GM12878 (cell line): ENCODE data around the gene TMPRSS2. TPM values are rescaled to one million over a fixed set of nuclear protein-coding genes. Genes with fewer than 3 reads are reported as not detected.
A peak's percentile ranks its signal among the peaks of the same experiment; 100 is the strongest.

Source experiments
- ATF7 ChIP-seq: fragments of 450-650 bp; IDR thresholded peaks from 2 replicates; pipeline ENCODE4 v1.6.1; 2016; ENCODE audit warnings: low read depth, mild to moderate bottlenecking
- ESRRA ChIP-seq: IDR thresholded peaks from 2 replicates; pipeline ENCODE4 v1.6.1; 2012; ENCODE audit warnings: mild to moderate bottlenecking, low read length, improper control_type of control experiment
- GABPA ChIP-seq: IDR thresholded peaks from 2 replicates; pipeline ENCODE4 v1.6.1; 2014; ENCODE audit warnings: antibody characterized with exemption, low read depth, mild to moderate bottlenecking, inconsistent platforms
- HDAC2 ChIP-seq: fragments of 200-600 bp; sonication (generic); IDR thresholded peaks from 2 replicates; pipeline ENCODE4 v1.6.1; 2017
- IKZF1 ChIP-seq: fragments of 450-650 bp; conservative IDR thresholded peaks from 2 replicates; pipeline ENCODE4 v1.6.1; 2017; ENCODE audit warnings: antibody characterized with exemption, mild to moderate bottlenecking
- LARP7 ChIP-seq: fragments of 450-650 bp; IDR thresholded peaks from 2 replicates; pipeline ENCODE4 v1.6.1; 2017; ENCODE audit warnings: mild to moderate bottlenecking
- MEF2B ChIP-seq: fragments of 450-650 bp; IDR thresholded peaks from 2 replicates; pipeline ENCODE4 v1.6.1; 2018; ENCODE audit warnings: mild to moderate bottlenecking, moderate library complexity; ENCODE audit not compliant: partially characterized antibody, poor library complexity, severe bottlenecking
- MTA2 ChIP-seq: fragments of 450-650 bp; IDR thresholded peaks from 2 replicates; pipeline ENCODE4 v1.6.1; 2016; ENCODE audit warnings: low read depth, mild to moderate bottlenecking, moderate library complexity
- NFIC ChIP-seq: IDR thresholded peaks from 2 replicates; pipeline ENCODE4 v1.6.1; 2012; ENCODE audit warnings: low read depth, mild to moderate bottlenecking, inconsistent platforms, low read length, moderate library complexity
- NFYB ChIP-seq: IDR thresholded peaks from 2 replicates; pipeline ENCODE4 v1.6.1; 2011; ENCODE audit warnings: low read depth, mild to moderate bottlenecking, low read length, improper control_type of control experiment, moderate library complexity; ENCODE audit not compliant: insufficient read depth
- NR2C2 ChIP-seq: IDR thresholded peaks from 2 replicates; pipeline ENCODE4 v1.6.1; 2011; ENCODE audit warnings: borderline replicate concordance, low read depth; ENCODE audit not compliant: control insufficient read depth, insufficient read length
- NR2F1 ChIP-seq: fragments of 450-650 bp; conservative IDR thresholded peaks from 2 replicates; pipeline ENCODE4 v1.6.1; 2017; ENCODE audit warnings: mild to moderate bottlenecking
- NRF1 ChIP-seq: conservative IDR thresholded peaks from 2 replicates; pipeline ENCODE4 v1.6.1; 2011; ENCODE audit warnings: mild to moderate bottlenecking, low read depth, low read length, improper control_type of control experiment
- PML ChIP-seq: IDR thresholded peaks from 2 replicates; pipeline ENCODE4 v1.6.1; 2012; ENCODE audit warnings: low read length, inconsistent platforms
- RFX5 ChIP-seq: IDR thresholded peaks from 2 replicates; pipeline ENCODE4 v1.6.1; 2011; ENCODE audit warnings: low read depth, low read length, improper control_type of control experiment
- TCF12 ChIP-seq: IDR thresholded peaks from 2 replicates; pipeline ENCODE4 v1.6.1; 2011; ENCODE audit warnings: low read depth, mild to moderate bottlenecking, low read length
- ZNF207 ChIP-seq: fragments of 450-650 bp; IDR thresholded peaks from 2 replicates; pipeline ENCODE4 v1.6.1; 2014; ENCODE audit warnings: antibody characterized with exemption, mild to moderate bottlenecking, borderline replicate concordance
- ZNF274 ChIP-seq: IDR thresholded peaks from one replicate; pipeline ENCODE4 v1.8.0; 2011; ENCODE audit not compliant: insufficient read length, insufficient read depth
- ZSCAN29 ChIP-seq: fragments of 450-650 bp; IDR thresholded peaks from 2 replicates; pipeline ENCODE4 v1.6.1; 2017; ENCODE audit warnings: mild to moderate bottlenecking, moderate library complexity
- polyA plus RNA-seq, 11 experiments: library from polyadenylated mRNA; depleted of rRNA in 4 of 11; unstranded in 6 of 11; stranded (reverse) in 5 of 11; fragments of >200 nt; fragmentation: Nextera tagmentation in 4 of 11; fragmentation: Illumina TruSeq in 1 of 11; extraction: Ambion mirVana in 4 of 11; extraction: Trizol in 1 of 11; gene quantifications; 1 replicate in 1 of 11; 2 replicates in 10 of 11; pipeline versions ENCODE4 v1.2.1 to v1.2.3, GENCODE V29; 2011 to 2016; ENCODE audit warnings: inconsistent platforms in 2 of 11, missing spikeins in 2 of 11, low read depth in 1 of 11
- total RNA-seq, 4 experiments: library from RNA; depleted of rRNA in 3 of 4; stranded (reverse); fragments of >200 nt in 3 of 4; fragmentation: Illumina TruSeq in 1 of 4; extraction: Trizol in 1 of 4; gene quantifications; 2 replicates each; pipeline versions ENCODE4 v1.2.1 to v1.2.3, GENCODE V29; 2013 to 2021
- TF ChIP-seq, protein P1 (sequence below): fragments of 450-650 bp; formaldehyde crosslinking; IDR thresholded peaks from 2 replicates; pipeline ENCODE4 v1.4.0; 2020; ENCODE audit warnings: mild to moderate bottlenecking, moderate library complexity
- TF ChIP-seq, protein P2 (sequence below): fragments of 450-650 bp; IDR thresholded peaks from 2 replicates; pipeline ENCODE4 v1.6.1; 2017; ENCODE audit warnings: mild to moderate bottlenecking
- TF ChIP-seq, protein P3 (sequence below): IDR thresholded peaks from 2 replicates; pipeline ENCODE4 v1.6.1; 2011; ENCODE audit warnings: mild to moderate bottlenecking, low read depth, low read length, moderate library complexity; ENCODE audit not compliant: insufficient replicate concordance
- TF ChIP-seq, protein P4 (sequence below), 3 experiments: IDR thresholded peaks in 2 of 3; conservative IDR thresholded peaks in 1 of 3; 2 replicates each; pipeline ENCODE4 v1.5.1; 2011; ENCODE audit warnings: low read depth in 3 of 3, low read length in 3 of 3, mild to moderate bottlenecking in 3 of 3, control low read depth in 2 of 3, moderate library complexity in 2 of 3, inconsistent platforms in 1 of 3, mixed read lengths in 1 of 3; ENCODE audit not compliant: control insufficient read depth in 2 of 3, insufficient read depth in 1 of 3; ENCODE audit errors: extremely low read depth in 1 of 3

The TMPRSS2 gene
- total and polyA plus RNA-seq, 10 of the 15 experiments (the other 5 are each of a cell fraction or from before 2014, with no cell fraction given) = 0.19 to 0.26 TPM; not detected in 8

DNA sequence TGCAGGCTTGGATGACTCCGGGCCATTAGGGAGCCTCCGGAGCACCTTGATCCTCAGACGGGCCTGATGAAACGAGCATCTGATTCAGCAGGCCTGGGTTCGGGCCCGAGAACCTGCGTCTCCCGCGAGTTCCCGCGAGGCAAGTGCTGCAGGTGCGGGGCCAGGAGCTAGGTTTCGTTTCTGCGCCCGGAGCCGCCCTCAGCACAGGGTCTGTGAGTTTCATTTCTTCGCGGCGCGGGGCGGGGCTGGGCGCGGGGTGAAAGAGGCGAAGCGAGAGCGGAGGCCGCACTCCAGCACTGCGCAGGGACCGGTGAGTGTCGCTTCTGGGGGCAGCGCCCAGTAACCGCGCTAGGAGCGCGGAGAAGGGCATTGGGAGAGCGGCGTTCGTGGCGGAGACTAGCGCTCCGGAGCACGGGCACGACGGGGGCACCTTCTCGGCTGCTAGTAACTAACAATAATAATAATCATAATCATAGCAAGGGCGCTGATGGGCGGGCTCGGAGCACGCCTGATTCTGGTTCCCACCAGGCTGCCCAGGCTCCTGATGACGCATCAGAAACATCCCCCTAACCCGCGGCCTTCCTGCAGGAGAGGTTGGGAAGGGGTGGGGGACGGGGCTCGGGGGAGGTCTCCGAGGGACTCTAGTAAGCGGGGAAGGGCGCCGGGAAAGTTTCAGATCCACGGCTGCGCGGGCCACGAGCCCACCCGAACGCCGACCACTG is 81.8 kb downstream of the TMPRSS2 start, which contains the start of gene MX1 (continued):
- TF ChIP-seq, protein P1, sequence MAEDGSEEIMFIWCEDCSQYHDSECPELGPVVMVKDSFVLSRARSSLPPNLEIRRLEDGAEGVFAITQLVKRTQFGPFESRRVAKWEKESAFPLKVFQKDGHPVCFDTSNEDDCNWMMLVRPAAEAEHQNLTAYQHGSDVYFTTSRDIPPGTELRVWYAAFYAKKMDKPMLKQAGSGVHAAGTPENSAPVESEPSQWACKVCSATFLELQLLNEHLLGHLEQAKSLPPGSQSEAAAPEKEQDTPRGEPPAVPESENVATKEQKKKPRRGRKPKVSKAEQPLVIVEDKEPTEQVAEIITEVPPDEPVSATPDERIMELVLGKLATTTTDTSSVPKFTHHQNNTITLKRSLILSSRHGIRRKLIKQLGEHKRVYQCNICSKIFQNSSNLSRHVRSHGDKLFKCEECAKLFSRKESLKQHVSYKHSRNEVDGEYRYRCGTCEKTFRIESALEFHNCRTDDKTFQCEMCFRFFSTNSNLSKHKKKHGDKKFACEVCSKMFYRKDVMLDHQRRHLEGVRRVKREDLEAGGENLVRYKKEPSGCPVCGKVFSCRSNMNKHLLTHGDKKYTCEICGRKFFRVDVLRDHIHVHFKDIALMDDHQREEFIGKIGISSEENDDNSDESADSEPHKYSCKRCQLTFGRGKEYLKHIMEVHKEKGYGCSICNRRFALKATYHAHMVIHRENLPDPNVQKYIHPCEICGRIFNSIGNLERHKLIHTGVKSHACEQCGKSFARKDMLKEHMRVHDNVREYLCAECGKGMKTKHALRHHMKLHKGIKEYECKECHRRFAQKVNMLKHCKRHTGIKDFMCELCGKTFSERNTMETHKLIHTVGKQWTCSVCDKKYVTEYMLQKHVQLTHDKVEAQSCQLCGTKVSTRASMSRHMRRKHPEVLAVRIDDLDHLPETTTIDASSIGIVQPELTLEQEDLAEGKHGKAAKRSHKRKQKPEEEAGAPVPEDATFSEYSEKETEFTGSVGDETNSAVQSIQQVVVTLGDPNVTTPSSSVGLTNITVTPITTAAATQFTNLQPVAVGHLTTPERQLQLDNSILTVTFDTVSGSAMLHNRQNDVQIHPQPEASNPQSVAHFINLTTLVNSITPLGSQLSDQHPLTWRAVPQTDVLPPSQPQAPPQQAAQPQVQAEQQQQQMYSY (CRISPR knock-in tag) = no peak
- TF ChIP-seq IKZF1 = peak; percentile 57; the same call in 1 of the 2 replicates
- TF ChIP-seq MTA2 = no peak
- no peak for TF ChIP-seq NFYB
- peak; percentile 21; the same call in 1 of the 2 replicates for TF ChIP-seq NR2F1
- no peak for TF ChIP-seq GABPA
- no peak for TF ChIP-seq NR2C2
- peak; percentile 87; the same call in 1 of the 2 replicates for TF ChIP-seq TCF12
- no peak for TF ChIP-seq HDAC2
- TF ChIP-seq, protein P2, sequence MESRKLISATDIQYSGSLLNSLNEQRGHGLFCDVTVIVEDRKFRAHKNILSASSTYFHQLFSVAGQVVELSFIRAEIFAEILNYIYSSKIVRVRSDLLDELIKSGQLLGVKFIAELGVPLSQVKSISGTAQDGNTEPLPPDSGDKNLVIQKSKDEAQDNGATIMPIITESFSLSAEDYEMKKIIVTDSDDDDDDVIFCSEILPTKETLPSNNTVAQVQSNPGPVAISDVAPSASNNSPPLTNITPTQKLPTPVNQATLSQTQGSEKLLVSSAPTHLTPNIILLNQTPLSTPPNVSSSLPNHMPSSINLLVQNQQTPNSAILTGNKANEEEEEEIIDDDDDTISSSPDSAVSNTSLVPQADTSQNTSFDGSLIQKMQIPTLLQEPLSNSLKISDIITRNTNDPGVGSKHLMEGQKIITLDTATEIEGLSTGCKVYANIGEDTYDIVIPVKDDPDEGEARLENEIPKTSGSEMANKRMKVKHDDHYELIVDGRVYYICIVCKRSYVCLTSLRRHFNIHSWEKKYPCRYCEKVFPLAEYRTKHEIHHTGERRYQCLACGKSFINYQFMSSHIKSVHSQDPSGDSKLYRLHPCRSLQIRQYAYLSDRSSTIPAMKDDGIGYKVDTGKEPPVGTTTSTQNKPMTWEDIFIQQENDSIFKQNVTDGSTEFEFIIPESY = no peak
- TF ChIP-seq RFX5 = no peak
- no peak for TF ChIP-seq ZSCAN29
- TF ChIP-seq MEF2B = no peak
- TF ChIP-seq ATF7 = no peak
- no peak for TF ChIP-seq LARP7
- no peak for TF ChIP-seq NRF1
- no peak for TF ChIP-seq NFIC
- peak; percentile 94 for TF ChIP-seq PML
- TF ChIP-seq, protein P3, sequence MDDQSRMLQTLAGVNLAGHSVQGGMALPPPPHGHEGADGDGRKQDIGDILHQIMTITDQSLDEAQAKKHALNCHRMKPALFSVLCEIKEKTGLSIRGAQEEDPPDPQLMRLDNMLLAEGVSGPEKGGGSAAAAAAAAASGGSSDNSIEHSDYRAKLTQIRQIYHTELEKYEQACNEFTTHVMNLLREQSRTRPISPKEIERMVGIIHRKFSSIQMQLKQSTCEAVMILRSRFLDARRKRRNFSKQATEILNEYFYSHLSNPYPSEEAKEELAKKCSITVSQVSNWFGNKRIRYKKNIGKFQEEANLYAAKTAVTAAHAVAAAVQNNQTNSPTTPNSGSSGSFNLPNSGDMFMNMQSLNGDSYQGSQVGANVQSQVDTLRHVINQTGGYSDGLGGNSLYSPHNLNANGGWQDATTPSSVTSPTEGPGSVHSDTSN = no peak
- TF ChIP-seq ZNF207 = no peak
- no peak for TF ChIP-seq ESRRA
- TF ChIP-seq, protein P4, sequence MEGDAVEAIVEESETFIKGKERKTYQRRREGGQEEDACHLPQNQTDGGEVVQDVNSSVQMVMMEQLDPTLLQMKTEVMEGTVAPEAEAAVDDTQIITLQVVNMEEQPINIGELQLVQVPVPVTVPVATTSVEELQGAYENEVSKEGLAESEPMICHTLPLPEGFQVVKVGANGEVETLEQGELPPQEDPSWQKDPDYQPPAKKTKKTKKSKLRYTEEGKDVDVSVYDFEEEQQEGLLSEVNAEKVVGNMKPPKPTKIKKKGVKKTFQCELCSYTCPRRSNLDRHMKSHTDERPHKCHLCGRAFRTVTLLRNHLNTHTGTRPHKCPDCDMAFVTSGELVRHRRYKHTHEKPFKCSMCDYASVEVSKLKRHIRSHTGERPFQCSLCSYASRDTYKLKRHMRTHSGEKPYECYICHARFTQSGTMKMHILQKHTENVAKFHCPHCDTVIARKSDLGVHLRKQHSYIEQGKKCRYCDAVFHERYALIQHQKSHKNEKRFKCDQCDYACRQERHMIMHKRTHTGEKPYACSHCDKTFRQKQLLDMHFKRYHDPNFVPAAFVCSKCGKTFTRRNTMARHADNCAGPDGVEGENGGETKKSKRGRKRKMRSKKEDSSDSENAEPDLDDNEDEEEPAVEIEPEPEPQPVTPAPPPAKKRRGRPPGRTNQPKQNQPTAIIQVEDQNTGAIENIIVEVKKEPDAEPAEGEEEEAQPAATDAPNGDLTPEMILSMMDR (IDR thresholded peaks at IDR 0.05 in 2 of 3, conservative IDR thresholded peaks at IDR 0.05 in 1 of 3; ENCODE audit: control insufficient read depth in 2 of 3, extremely low read depth in 1 of 3, insufficient read depth in 1 of 3, low read depth in 3 of 3, low read length in 3 of 3) = no peak
- no peak for TF ChIP-seq ZNF274
